Endothelial cell of umbilical vein (primary cell): Measurements from ENCODE around the gene FOXP1. TPM values are rescaled to one million over a fixed set of nuclear protein-coding genes. Genes with fewer than 3 reads are reported as not detected.

Experiments used
- BruUV-seq: library from RNA; stranded (reverse); fragments of 400-500 nt; replicated peaks from 2 replicates; lab custom pipeline; 2021; lab: Mats Ljungman, UMichigan
- CTCF ChIA-PET: fragments of 300-600, 350-600 bp; sonication (Branson Sonifier 250); formaldehyde crosslinking; loops from one replicate; lab custom pipeline; 2021; ENCODE audit warnings: antibody characterized with exemption, inconsistent platforms; lab: Charles Lee
- POLR2A ChIA-PET: fragments of 300-600, 350-600 bp; sonication (Branson Sonifier 250); formaldehyde crosslinking; loops from one replicate; lab custom pipeline; 2021; ENCODE audit warnings: antibody characterized with exemption, inconsistent platforms; lab: Charles Lee
- DNase-seq: peaks from one replicate; pipeline ENCODE4 v3.0.0-alpha.2; 2011; ENCODE audit warnings: low read depth, low spot score
- FAIRE-seq: peaks from 2 replicates; lab custom pipeline; 2011; peaks lifted over from hg19 to GRCh38; lab: Jason Lieb, UNC
- H2AFZ ChIP-seq: 2 replicates; pipeline ENCODE4 v1.6.0; 2012; ENCODE audit warnings: low read depth, low read length, control low read depth, inconsistent platforms
- H3K27ac ChIP-seq: 2 replicates; pipeline ENCODE4 v1.5.1; 2011; ENCODE audit warnings: low read depth, mild to moderate bottlenecking, control low read depth, low read length, moderate library complexity; ENCODE audit not compliant: insufficient read depth
- H3K27me3 ChIP-seq, 2 experiments: 2 replicates each; pipeline versions ENCODE4 v1.6.0 to v1.6.1; 2011; ENCODE audit warnings: low read length in 2 of 2, mixed read lengths in 1 of 2; ENCODE audit not compliant: control insufficient read depth in 2 of 2, insufficient read depth in 2 of 2
- H3K36me3 ChIP-seq, 2 experiments: 2 replicates in 1 of 2; 3 replicates in 1 of 2; pipeline ENCODE4 v1.5.1; 2011; ENCODE audit warnings: low read length in 2 of 2, mild to moderate bottlenecking in 1 of 2, moderate library complexity in 1 of 2; ENCODE audit not compliant: control insufficient read depth in 2 of 2, insufficient read depth in 2 of 2; ENCODE audit errors: extremely low read depth in 1 of 2
- H3K4me1 ChIP-seq: 3 replicates; pipeline ENCODE4 v1.5.1; 2011; ENCODE audit warnings: mild to moderate bottlenecking, low read length; ENCODE audit not compliant: control insufficient read depth, insufficient read depth; ENCODE audit errors: extremely low read depth
- H3K4me2 ChIP-seq: 2 replicates; pipeline ENCODE4 v1.6.1; 2011; ENCODE audit warnings: low read length, control low read depth, mixed read lengths; ENCODE audit not compliant: insufficient read depth
- H3K4me3 ChIP-seq, 3 experiments: fragments of 200-600 bp in 1 of 3; sonication (generic), shearing (Covaris generic) in 1 of 3; replicated peaks in 1 of 3; 2 replicates each; pipeline ENCODE4 v1.5.1; 2011 to 2016; ENCODE audit warnings: control low read depth in 3 of 3, low read length in 3 of 3, mild to moderate bottlenecking in 2 of 3, inconsistent platforms in 1 of 3, low read depth in 1 of 3, moderate library complexity in 1 of 3; ENCODE audit not compliant: insufficient read depth in 1 of 3
- H3K79me2 ChIP-seq: 2 replicates; pipeline ENCODE4 v1.6.0; 2012; ENCODE audit warnings: low read length, inconsistent platforms; ENCODE audit not compliant: control insufficient read depth, insufficient read depth
- H3K9ac ChIP-seq: replicated peaks from 2 replicates; pipeline ENCODE3; 2011; ENCODE audit warnings: low read length, control low read depth; ENCODE audit not compliant: insufficient read depth; ENCODE audit errors: extremely low read depth
- H3K9me1 ChIP-seq: replicated peaks from 3 replicates; pipeline ENCODE4 v1.6.0; 2011; ENCODE audit warnings: mild to moderate bottlenecking, low read length; ENCODE audit not compliant: control insufficient read depth, insufficient read depth; ENCODE audit errors: extremely low read depth
- H3K9me3 ChIP-seq: replicated peaks from 2 replicates; pipeline ENCODE4 v1.5.1; 2012; ENCODE audit warnings: low read length, inconsistent platforms; ENCODE audit not compliant: control insufficient read depth, insufficient read depth
- H4K20me1 ChIP-seq: replicated peaks from 2 replicates; pipeline ENCODE3; 2011; ENCODE audit warnings: mild to moderate bottlenecking, low read length; ENCODE audit not compliant: control insufficient read depth, insufficient read depth; ENCODE audit errors: extremely low read depth
- FOS ChIP-seq: IDR thresholded peaks from 2 replicates; pipeline ENCODE4 v1.6.1; 2011; ENCODE audit warnings: mild to moderate bottlenecking, low read length, moderate library complexity, borderline replicate concordance; ENCODE audit not compliant: insufficient read depth
- GATA2 ChIP-seq: IDR thresholded peaks from 2 replicates; pipeline ENCODE4 v1.7.0; 2011; ENCODE audit warnings: low read depth, mild to moderate bottlenecking, moderate library complexity, mixed read lengths, low read length; ENCODE audit not compliant: insufficient read length, insufficient read depth
- JUN ChIP-seq: IDR thresholded peaks from 2 replicates; pipeline ENCODE4 v1.6.1; 2011; ENCODE audit warnings: borderline replicate concordance, low read depth; ENCODE audit not compliant: insufficient read length, insufficient read depth
- MAX ChIP-seq: IDR thresholded peaks from 2 replicates; pipeline ENCODE4 v1.6.1; 2011; ENCODE audit not compliant: insufficient read depth, insufficient read length
- MYC ChIP-seq: IDR thresholded peaks from one replicate; pipeline ENCODE4 v1.6.1; 2011; ENCODE audit warnings: mild to moderate bottlenecking, low read depth, low read length
- POLR2AphosphoS5 ChIP-seq: IDR thresholded peaks from 2 replicates; pipeline ENCODE4 v1.6.1; 2012; ENCODE audit warnings: low read depth, mild to moderate bottlenecking, control low read depth, low read length, moderate library complexity; ENCODE audit not compliant: insufficient read depth
- dilution Hi-C: fragments of 300-500 bp; cut with MboI; formaldehyde crosslinking; loops from one replicate; pipeline ENCODE4 v1.15.0; 2019; ENCODE audit warnings: low sequenced_read_pairs; ENCODE audit not compliant: extremely low pct_ligation_motif_present
- intact Hi-C: fragments of 100-400 bp; cut with micrococcal nuclease; formaldehyde crosslinking; loops from one replicate; pipeline ENCODE4 v1.10.0; 2022
- polyA plus RNA-seq, 4 experiments: library from polyadenylated mRNA; depleted of rRNA in 3 of 4; stranded (reverse) in 3 of 4; unstranded in 1 of 4; fragments of >200 nt; gene quantifications; 2 replicates each; pipeline versions ENCODE4 v1.2.1 to v1.2.3, GENCODE V29; 2011 to 2012; ENCODE audit warnings: missing spikeins in 1 of 4
- total RNA-seq: library from RNA; stranded (reverse); gene quantifications from 2 replicates; pipeline ENCODE4 v1.2.3, GENCODE V29; 2021

Gene FOXP1
- total and polyA plus RNA-seq, 2 donors (not counting 3 experiments of a cell fraction or from before 2014, with no cell fraction given) = 41.0 to 107 TPM

- Histone ChIP-seq H3K27ac (no peak overlapping the region), H3K4me3 (no peak overlapping the region), H3K36me3 (no peaks in the 10 kb centered on the region), H3K9me3 (no peaks in the 10 kb centered on the region), H3K79me2 (no peaks in the 10 kb centered on the region), H3K9ac (no peak overlapping the region), H2AFZ (no peak overlapping the region), H3K27me3 (no peaks in the 10 kb centered on the region), H3K4me1 (peaks cover 4% of the 10 kb centered on the region), H4K20me1 (no peaks in the 10 kb centered on the region), H3K9me1 (no peaks in the 10 kb centered on the region), H3K4me2 (no peak overlapping the region)
- dilution Hi-C loops = no loop called here
- no TSS peak for BruUV-seq
- DNase-seq (no peak), FAIRE-seq (no peak)
- no peak for TF ChIP-seq POLR2AphosphoS5
- no peak for TF ChIP-seq GATA2
- TF ChIP-seq JUN = no peak
- POLR2A ChIA-PET = no interaction called here
- intact Hi-C loops = no loop called here
- CTCF ChIA-PET = interaction anchor here (2.4 kb wide), 1 partner anchor 9 kb away, joined by 6 read pairs; no protein-coding TSS in a partner anchor
These were observed 440.0 kb downstream of the FOXP1 start for GRCh38 chr3:71143493-71143892.

- no peak overlapping the region for H3K4me2 ChIP-seq
- FAIRE-seq = peak; percentile 58
- ChIA-PET CTCF (interaction anchor here (1.4 to 2.4 kb wide), 2 partner anchors 10 to 12 kb away, joined by 3 to 6 read pairs; no protein-coding TSS in a partner anchor), POLR2A (no interaction called here)
- intact Hi-C loops (no loop called here), dilution Hi-C loops (no loop called here)
- DNase-seq = peak; percentile 39
- H3K9ac ChIP-seq = no peak overlapping the region
- H2AFZ ChIP-seq = peak overlapping the region; percentile 48
- no peaks in the 10 kb centered on the region for H3K27me3 ChIP-seq
- H3K9me1 ChIP-seq = no peaks in the 10 kb centered on the region
- peaks cover 4% of the 10 kb centered on the region for H3K4me1 ChIP-seq
- no peaks in the 10 kb centered on the region for H3K36me3 ChIP-seq
- TF ChIP-seq MYC = no peak
- no peak for TF ChIP-seq MAX
- TF ChIP-seq FOS = no peak
- H3K27ac ChIP-seq = no peak overlapping the region
- no peaks in the 10 kb centered on the region for H4K20me1 ChIP-seq
- H3K9me3 ChIP-seq = no peaks in the 10 kb centered on the region
- no TSS peak for BruUV-seq
- H3K4me3 ChIP-seq = no peak overlapping the region
- H3K79me2 ChIP-seq = no peaks in the 10 kb centered on the region
These were observed 440.9 kb downstream of the FOXP1 start for GRCh38 chr3:71142441-71143161.
